Measurements from ENCODE around the gene HDHD2.

Gene HDHD2

DNA sequence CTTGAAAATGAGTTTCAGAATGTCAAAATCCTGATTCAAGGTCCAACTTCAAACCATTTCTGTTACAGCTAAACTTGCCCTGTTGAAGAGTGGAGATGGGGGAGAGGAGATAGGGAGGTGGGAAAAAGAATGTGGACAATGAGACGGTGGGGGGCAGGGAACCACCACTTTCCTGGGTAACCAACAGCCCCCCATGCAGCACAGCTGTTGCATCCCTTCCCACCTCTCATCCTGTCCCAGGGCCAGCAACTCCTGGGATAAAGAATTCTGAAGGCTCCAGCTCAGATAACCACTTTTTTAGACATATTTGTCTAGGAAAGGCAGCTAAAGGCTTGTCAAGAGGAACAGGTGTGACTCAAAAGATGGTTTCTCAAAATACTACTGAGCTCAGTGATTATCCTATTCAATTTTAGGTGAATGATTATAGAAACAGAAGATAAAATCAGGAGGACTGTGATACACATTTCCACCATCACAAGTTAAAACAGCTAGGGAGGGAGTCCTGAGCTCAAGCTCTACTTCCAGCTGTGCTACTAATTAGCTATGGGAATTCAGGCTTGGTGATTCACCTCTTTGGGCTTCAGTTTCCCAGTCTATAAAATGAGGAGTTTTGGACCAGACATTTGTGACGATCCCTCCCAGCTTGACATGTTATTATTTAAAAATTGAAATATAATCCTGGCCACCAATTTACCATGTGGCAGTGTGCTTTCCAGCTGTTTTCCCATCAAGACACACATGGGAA is 36.3 kb downstream of the HDHD2 start:
- TF ChIP-seq, protein P1, sequence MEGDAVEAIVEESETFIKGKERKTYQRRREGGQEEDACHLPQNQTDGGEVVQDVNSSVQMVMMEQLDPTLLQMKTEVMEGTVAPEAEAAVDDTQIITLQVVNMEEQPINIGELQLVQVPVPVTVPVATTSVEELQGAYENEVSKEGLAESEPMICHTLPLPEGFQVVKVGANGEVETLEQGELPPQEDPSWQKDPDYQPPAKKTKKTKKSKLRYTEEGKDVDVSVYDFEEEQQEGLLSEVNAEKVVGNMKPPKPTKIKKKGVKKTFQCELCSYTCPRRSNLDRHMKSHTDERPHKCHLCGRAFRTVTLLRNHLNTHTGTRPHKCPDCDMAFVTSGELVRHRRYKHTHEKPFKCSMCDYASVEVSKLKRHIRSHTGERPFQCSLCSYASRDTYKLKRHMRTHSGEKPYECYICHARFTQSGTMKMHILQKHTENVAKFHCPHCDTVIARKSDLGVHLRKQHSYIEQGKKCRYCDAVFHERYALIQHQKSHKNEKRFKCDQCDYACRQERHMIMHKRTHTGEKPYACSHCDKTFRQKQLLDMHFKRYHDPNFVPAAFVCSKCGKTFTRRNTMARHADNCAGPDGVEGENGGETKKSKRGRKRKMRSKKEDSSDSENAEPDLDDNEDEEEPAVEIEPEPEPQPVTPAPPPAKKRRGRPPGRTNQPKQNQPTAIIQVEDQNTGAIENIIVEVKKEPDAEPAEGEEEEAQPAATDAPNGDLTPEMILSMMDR (IDR thresholded peaks at IDR 0.05), result no peak
- no peak overlapping the region for H3K4me3 ChIP-seq
- no peak for DNase-seq
- no peaks in the 10 kb centered on the region for H3K27me3 ChIP-seq
- no peak overlapping the region for H3K27ac ChIP-seq
- peaks cover 30 to 71% (median 47%) of the 10 kb centered on the region in 3 donors for H3K36me3 ChIP-seq
- no peaks in the 10 kb centered on the region for H3K9me3 ChIP-seq
- intact Hi-C loops (cut with DNase I; ENCODE audit: low total_unique reads), result no loop called here
- H3K4me1 ChIP-seq, result no peaks in the 10 kb centered on the region

DNA sequence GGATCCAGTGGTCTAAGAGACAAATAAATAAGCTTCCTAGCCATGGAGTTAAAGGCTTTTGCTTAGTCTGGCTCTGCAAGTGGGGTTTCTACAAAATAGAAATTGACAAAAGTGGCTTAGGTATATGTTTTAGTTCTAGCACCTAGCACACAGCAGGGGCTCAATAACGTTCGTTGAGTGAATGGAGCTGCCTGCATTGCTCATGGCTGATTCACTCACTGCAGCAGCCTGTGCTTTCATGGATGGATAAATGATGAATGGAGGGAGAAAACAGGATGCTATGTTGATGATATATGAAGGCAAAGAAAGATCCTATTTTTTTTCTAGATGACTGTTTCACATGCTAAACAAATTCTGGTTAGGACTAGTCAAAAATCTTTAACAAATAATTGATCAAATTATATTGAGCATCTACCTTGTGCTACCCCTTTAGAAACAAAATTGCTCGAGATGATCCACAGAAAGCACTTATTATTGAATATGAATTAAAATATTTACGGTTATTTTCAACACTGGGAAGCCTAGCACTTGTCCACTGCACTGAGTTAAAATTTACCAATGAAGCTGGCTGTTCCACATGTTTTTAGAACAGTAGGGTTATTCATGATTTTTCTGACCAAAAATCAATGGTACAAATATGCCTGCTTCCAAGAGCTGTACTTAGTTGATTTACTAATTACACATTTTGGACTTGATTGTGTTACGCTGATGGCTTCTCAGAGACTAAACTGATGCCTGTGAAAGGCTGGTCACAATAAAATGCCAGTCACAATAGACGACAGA is 39.6 kb downstream of the HDHD2 start:
- Histone ChIP-seq H3K4me3 (no peak overlapping the region), H3K27me3 (no peaks in the 10 kb centered on the region), H3K9me3 (no peaks in the 10 kb centered on the region), H3K4me1 (no peaks in the 10 kb centered on the region), H3K36me3 (peaks cover 54 to 96% (median 58%) of the 10 kb centered on the region in 3 donors), H3K27ac (no peak overlapping the region)
- intact Hi-C loops (cut with DNase I; ENCODE audit: low total_unique reads), result no loop called here
- TF ChIP-seq, protein P1 (IDR thresholded peaks at IDR 0.05), result no peak
- no peak for DNase-seq

DNA sequence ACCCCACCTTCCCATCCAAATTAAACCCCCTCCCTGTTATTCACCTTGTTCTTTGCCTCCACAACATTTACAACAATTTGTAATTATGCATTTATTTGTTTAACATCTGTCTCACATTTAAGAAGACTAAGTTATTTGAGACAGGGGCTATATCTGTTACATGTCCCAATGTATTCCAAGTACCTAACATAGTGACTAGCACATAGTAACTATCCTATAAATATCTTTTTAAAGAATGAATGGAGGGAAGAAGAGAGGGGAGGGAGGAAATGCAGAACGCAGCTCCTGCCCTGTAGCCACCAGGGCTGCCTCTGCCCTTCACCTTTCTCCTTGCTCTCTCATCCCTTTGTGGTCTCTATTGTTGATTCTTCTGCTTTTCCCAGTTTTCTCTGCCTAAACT is 40.6 kb downstream of the HDHD2 start:
- Histone ChIP-seq H3K27me3 (no peaks in the 10 kb centered on the region), H3K27ac (no peak overlapping the region), H3K4me3 (no peak overlapping the region), H3K9me3 (no peaks in the 10 kb centered on the region), H3K36me3 (peaks cover 54 to 93% (median 55%) of the 10 kb centered on the region in 3 donors), H3K4me1 (no peaks in the 10 kb centered on the region)
- TF ChIP-seq, protein P1 (IDR thresholded peaks at IDR 0.05), result no peak
- intact Hi-C loops (cut with DNase I; ENCODE audit: low total_unique reads), result loop anchor here (10.0 kb wide), 1 partner anchor 95 kb away; no protein-coding TSS in a partner anchor
- no peak for DNase-seq

DNA sequence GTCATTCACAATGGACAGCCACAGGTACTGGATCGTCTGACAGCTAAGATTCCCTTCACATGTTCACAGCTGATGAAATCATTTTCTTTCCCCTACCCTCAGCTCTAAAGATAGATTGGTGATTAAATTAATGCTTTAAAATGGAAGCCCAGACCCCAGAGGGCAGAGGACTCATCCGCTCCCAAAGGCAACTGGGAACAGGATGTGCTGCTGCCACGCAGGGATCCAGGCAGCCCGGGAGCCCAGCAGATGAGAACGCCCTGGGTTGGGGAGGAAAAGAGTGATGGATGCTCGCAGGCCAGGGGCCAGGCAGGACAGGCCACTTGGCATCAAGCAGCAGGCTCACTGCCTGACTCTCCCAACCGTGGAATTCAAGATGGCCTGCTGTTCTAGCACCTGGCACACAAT is 41.3 kb downstream of the HDHD2 start:
- TF ChIP-seq, protein P1 (IDR thresholded peaks at IDR 0.05), result no peak
- H3K4me1 ChIP-seq, result no peaks in the 10 kb centered on the region
- no peak for DNase-seq
- no peaks in the 10 kb centered on the region for H3K27me3 ChIP-seq
- H3K36me3 ChIP-seq, result peaks cover 55 to 93% (median 59%) of the 10 kb centered on the region in 3 donors
- H3K9me3 ChIP-seq, result no peaks in the 10 kb centered on the region
- H3K4me3 ChIP-seq, result no peak overlapping the region
- H3K27ac ChIP-seq, result no peak overlapping the region
- intact Hi-C loops (cut with DNase I; ENCODE audit: low total_unique reads), result loop anchor here (10.0 kb wide), 1 partner anchor 96 kb away; no protein-coding TSS in a partner anchor

DNA sequence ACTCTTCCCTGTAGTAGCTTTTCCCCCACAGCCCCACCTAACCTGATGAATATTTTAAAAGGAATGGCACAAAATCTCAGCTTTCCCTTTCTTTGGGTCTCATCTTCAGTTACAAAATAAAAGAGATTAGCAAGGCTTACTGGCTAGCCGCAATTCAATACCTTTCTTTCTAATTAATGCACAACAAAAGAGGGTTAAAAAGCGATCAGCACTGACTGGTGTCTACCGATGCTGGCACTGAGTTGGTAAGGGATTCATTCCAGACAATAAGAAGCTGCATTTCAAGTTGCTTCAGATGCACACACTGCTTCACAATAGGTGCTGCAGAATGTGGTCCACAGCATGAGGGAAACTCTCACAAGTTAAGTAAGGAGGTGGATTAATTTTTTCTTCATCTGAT is 41.9 kb downstream of the HDHD2 start:
- no peak for DNase-seq
- H3K27ac ChIP-seq, result no peak overlapping the region
- peaks cover 51 to 90% (median 59%) of the 10 kb centered on the region in 3 donors for H3K36me3 ChIP-seq
- H3K4me1 ChIP-seq, result no peaks in the 10 kb centered on the region
- H3K4me3 ChIP-seq, result no peak overlapping the region
- H3K9me3 ChIP-seq, result no peaks in the 10 kb centered on the region
- intact Hi-C loops (cut with DNase I; ENCODE audit: low total_unique reads), result loop anchor here (10.0 kb wide), 1 partner anchor 96 kb away; no protein-coding TSS in a partner anchor
- no peaks in the 10 kb centered on the region for H3K27me3 ChIP-seq
- TF ChIP-seq, protein P1 (IDR thresholded peaks at IDR 0.05), result no peak
